ENCODE data around the gene AGPAT4.

GRCh38 chr6:161251345-161251744 is 22.5 kb downstream of the AGPAT4 start:
- TF ChIP-seq CTCF (IDR thresholded peaks at IDR 0.05; ENCODE audit: poor library complexity), result no peak
- TF ChIP-seq EZH2 (IDR thresholded peaks at IDR 0.05; ENCODE audit: borderline replicate concordance), result no peak
- no peak for TF ChIP-seq EZH2phosphoT487 (IDR thresholded peaks at IDR 0.05; ENCODE audit: low read depth, severe bottlenecking, unreplicated experiment)

Measured in hepatocyte (in vitro differentiated cells).